ENCODE measurements around the gene PHLDB1.
A peak's percentile ranks its signal among the peaks of the same experiment; 100 is the strongest.

The PHLDB1 gene

DNA sequence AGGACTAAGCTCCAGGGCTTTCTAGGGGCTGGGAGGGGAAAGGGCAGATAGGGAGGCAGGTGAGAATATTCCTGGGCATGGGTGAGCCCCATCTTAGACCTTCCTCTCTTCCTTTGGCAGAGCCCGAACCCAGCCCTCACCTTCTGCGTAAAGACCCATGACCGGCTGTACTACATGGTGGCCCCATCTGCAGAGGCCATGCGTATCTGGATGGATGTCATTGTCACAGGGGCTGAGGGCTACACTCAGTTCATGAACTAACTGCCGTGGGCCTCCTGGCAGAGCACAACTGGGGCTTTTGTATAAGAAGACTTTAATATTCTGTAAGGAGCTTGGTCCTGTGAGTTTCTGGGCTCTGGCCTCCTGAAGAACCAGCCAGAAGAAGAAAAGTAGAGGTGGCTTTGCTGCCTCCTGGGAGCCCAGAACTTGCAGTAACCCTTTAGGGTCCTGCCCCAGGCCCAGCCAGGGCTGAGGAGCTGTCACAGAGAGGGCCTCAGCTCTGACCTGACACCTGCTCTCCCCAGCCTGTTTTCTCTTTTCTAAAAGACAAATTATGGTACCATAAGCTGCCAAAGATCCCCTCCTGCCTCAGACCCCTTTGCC, 49.2 kb downstream of the PHLDB1 start:
- Histone ChIP-seq H3K36me3 (replicated peaks) (peaks cover 60% of the 10 kb centered on the region), H3K4me3 (ENCODE audit: low read depth, low read length) (no peak overlapping the region), H3K27me3 (replicated peaks) (no peaks in the 10 kb centered on the region), H3K27ac (no peak overlapping the region)
- no peak for DNase-seq
- TF ChIP-seq, protein P1, sequence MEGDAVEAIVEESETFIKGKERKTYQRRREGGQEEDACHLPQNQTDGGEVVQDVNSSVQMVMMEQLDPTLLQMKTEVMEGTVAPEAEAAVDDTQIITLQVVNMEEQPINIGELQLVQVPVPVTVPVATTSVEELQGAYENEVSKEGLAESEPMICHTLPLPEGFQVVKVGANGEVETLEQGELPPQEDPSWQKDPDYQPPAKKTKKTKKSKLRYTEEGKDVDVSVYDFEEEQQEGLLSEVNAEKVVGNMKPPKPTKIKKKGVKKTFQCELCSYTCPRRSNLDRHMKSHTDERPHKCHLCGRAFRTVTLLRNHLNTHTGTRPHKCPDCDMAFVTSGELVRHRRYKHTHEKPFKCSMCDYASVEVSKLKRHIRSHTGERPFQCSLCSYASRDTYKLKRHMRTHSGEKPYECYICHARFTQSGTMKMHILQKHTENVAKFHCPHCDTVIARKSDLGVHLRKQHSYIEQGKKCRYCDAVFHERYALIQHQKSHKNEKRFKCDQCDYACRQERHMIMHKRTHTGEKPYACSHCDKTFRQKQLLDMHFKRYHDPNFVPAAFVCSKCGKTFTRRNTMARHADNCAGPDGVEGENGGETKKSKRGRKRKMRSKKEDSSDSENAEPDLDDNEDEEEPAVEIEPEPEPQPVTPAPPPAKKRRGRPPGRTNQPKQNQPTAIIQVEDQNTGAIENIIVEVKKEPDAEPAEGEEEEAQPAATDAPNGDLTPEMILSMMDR (IDR thresholded peaks at IDR 0.05; ENCODE audit: low read depth, low read length, missing control alignments) = no peak
- in situ Hi-C loops (cut with HindIII; ENCODE audit: low pct_ligation_motif_present, low sequenced_read_pairs) = no loop called here

DNA sequence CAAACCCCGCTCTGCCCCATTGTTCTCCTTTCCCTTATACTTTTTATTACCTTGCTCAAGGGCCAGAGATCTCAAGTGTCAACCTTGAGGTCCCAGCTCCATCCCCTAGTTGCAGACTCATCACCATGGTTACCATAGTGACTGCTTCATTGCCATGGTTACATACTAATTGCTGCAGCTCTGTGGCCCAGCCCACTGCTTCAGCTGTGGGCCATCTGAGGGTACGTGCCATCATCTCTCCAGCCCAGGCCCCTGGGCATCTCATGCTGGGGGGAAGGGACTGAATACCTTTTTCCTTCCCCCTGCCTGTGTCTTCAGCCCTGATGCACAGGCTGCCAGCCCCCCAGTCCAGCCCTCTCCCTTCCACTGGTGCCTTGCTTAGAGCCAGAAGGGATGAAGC, 49.8 kb downstream of the PHLDB1 start:
- TF ChIP-seq, protein P1 (IDR thresholded peaks at IDR 0.05; ENCODE audit: low read depth, low read length, missing control alignments) = no peak
- in situ Hi-C loops (cut with HindIII; ENCODE audit: low pct_ligation_motif_present, low sequenced_read_pairs) = no loop called here
- no peak for DNase-seq

DNA sequence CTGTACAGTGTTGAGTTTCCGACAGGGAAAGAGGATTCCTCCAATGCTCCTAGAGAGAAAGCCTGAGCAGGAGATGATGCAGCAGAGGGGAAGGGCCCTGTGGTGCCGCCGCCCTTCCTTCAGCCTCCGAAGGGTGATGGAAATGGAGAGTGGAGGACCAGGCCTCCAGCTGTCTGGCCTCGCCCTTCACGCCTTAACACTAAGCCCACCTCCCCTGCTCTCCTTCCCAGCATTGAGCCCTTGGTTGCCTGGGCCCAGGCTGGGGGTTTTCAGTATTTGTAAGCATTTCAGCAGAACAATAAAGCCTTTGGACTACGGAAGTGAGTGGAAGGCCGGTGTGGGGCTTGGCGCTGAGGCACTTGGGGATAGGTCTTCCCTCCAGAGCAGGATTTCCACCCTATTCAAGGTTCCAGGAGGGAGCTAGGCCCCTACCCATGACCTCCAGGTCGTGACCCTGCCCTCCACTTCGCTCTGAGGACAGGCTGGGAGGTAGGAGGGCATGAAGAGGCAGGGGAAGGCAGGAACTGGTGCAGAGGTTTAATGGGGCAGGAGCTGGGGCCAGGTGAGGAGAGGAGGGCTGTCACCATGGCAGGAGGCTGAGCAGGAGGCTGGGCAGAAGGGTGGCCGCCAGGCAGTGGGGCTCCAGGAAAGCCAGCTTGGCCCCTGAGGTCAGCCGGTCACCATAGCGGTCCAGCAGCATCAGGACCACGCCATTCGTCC, 50.5 kb downstream of the PHLDB1 start:
- no peak for DNase-seq
- in situ Hi-C loops (cut with HindIII; ENCODE audit: low pct_ligation_motif_present, low sequenced_read_pairs) = no loop called here
- Histone ChIP-seq H3K27me3 (replicated peaks) (no peaks in the 10 kb centered on the region), H3K4me3 (ENCODE audit: low read depth, low read length) (no peak overlapping the region), H3K36me3 (replicated peaks) (peaks cover 48% of the 10 kb centered on the region), H3K27ac (no peak overlapping the region)
- TF ChIP-seq, protein P1 (IDR thresholded peaks at IDR 0.05; ENCODE audit: low read depth, low read length, missing control alignments) = no peak

More for the DNA sequence above, 49.8 kb downstream of the PHLDB1 start:
- Histone ChIP-seq H3K27ac (no peak overlapping the region), H3K36me3 (replicated peaks) (peaks cover 54% of the 10 kb centered on the region), H3K4me3 (ENCODE audit: low read depth, low read length) (no peak overlapping the region), H3K27me3 (replicated peaks) (no peaks in the 10 kb centered on the region)

DNA sequence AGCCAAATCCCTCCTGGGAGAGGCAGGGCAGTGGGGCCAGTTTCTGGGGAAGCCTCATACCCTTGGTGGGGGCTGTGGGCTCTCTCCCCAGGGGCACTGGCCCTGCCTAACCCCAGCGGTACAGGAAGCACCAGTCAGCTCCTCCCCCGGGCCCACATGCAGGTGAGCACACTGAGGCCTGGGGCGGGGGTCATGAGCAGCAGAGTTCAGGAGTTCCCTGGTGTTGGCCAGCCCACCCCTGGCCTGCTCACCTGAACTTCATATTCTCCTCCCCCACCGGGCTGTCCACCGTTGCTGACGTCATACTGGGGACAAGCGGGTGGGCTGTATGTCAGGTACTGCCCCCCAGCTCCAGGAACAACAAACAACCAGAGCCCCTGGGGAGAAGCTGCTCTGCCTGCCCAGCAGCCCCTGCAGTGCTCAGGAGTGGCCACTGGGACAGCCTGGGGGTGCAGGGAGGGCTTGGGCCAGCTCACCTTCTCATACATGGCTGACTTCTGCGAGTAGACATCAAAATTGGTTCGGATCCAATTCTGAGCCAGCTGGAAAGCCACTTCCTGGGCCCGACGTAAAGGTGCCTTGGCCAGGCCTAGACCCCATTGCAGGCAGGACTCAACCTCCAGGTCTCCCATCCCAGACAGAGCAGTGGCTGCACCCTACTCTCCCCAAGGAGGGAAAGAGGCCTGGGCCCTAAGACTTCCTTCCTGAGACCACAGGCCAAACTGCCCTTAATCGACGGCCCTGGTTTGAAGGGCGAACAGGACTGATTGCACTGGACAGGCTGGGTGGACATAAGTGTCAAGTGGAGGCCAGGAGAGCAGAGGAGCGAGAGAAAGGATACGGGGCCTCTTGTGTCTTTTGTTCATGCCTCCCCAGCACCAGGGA, 51.3 kb downstream of the PHLDB1 start:
- DNase-seq = no peak
- TF ChIP-seq, protein P1 (IDR thresholded peaks at IDR 0.05; ENCODE audit: low read depth, low read length, missing control alignments) = peak; percentile 61
- no peak overlapping the region for H3K27ac ChIP-seq
- H3K36me3 ChIP-seq (replicated peaks) = peaks cover 40% of the 10 kb centered on the region
- in situ Hi-C loops (cut with HindIII; ENCODE audit: low pct_ligation_motif_present, low sequenced_read_pairs) = no loop called here
- no peak overlapping the region for H3K4me3 ChIP-seq (ENCODE audit: low read depth, low read length)
- no peaks in the 10 kb centered on the region for H3K27me3 ChIP-seq (replicated peaks)

DNA sequence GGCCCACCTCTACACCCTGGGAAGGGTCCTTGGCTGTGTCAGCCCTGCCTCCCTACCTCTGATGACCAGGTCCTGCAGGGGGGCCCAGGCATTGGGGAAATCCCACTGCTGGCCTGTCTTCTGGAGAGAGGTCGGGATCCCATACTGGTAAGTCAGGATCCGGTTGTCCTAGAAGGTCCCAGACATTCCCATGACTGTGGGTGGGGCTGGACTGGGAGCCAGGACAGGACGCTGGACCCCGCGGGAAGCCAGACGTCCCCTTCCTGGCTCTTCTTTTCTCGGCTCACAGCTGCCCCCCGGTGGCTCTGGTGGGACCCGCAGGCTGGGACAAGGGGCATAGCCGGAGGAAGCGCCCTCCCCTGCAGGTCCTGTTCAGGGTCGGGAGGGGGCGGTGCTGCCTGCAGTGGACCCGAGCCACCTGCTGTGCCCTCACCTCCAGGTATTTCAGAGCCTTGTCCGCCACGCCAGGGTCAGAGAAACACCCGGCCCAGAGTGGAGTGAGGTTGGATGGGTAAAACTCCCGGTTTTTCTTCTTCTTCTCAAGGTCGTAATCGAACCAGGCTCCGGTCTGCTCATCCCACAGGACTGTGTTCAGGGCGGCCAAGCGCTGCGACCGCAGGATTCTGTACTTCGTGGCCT, 52.0 kb downstream of the PHLDB1 start:
- in situ Hi-C loops (cut with HindIII; ENCODE audit: low pct_ligation_motif_present, low sequenced_read_pairs) = no loop called here
- TF ChIP-seq, protein P1 (IDR thresholded peaks at IDR 0.05; ENCODE audit: low read depth, low read length, missing control alignments) = peak; percentile 98
- H3K36me3 ChIP-seq (replicated peaks) = peaks cover 34% of the 10 kb centered on the region

More for the DNA sequence above, 52.0 kb downstream of the PHLDB1 start:
- Histone ChIP-seq H3K27ac (no peak overlapping the region), H3K27me3 (replicated peaks) (no peaks in the 10 kb centered on the region), H3K4me3 (ENCODE audit: low read depth, low read length) (no peak overlapping the region)
- peak; percentile 79 for DNase-seq

Measured in brain microvascular endothelial cell (primary cell).